Measurements from ENCODE around the gene CYP2W1.
"Not testable (repeated sequence)": the region's sequence is repeated elsewhere in the genome, so short reads cannot be mapped to it uniquely, and the experiment has no call there.

CYP2W1 gene

GRCh38 chr7:951881-952547 lies 31.0 kb upstream of the CYP2W1 start:
- no peak for DNase-seq (ENCODE audit: low read depth in 4 of 4, low spot score in 1 of 4)

GRCh38 chr7:952548-953441 lies 30.2 kb upstream of the CYP2W1 start:
- no peak for DNase-seq (ENCODE audit: low read depth in 4 of 4, low spot score in 1 of 4)

GRCh38 chr7:953547-954327 lies 29.2 kb upstream of the CYP2W1 start:
- DNase-seq (ENCODE audit: low read depth in 4 of 4, low spot score in 1 of 4), result no peak

- peak in 2 of 4 experiments; percentile 33 to 53 for DNase-seq (ENCODE audit: low read depth in 4 of 4, low spot score in 1 of 4)
Measured at GRCh38 chr7:954330-955238, 28.4 kb upstream of the CYP2W1 start, which contains the start of gene ADAP1. ADAP1 (minus strand) TSS chr7:954680; CDS start chr7:954477, 203 bp downstream.

GRCh38 chr7:956031-956430 lies 26.9 kb upstream of the CYP2W1 start:
- no peak for DNase-seq (ENCODE audit: low read depth in 4 of 4, low spot score in 1 of 4)

GRCh38 chr7:957418-958220 lies 25.4 kb upstream of the CYP2W1 start:
- DNase-seq (ENCODE audit: low read depth in 4 of 4, low spot score in 1 of 4), result no peak

- no peak for DNase-seq (ENCODE audit: low read depth in 4 of 4, low spot score in 1 of 4)
Measured at GRCh38 chr7:958221-959200, 24.5 kb upstream of the CYP2W1 start.

GRCh38 chr7:959271-959670 lies 23.7 kb upstream of the CYP2W1 start:
- no peak for DNase-seq (ENCODE audit: low read depth in 4 of 4, low spot score in 1 of 4)

- not testable (repeated sequence) for DNase-seq (ENCODE audit: low read depth in 4 of 4, low spot score in 1 of 4)
Measured at GRCh38 chr7:959740-960139, 23.2 kb upstream of the CYP2W1 start.

GRCh38 chr7:960269-960871 lies 22.6 kb upstream of the CYP2W1 start:
- DNase-seq (ENCODE audit: low read depth in 4 of 4, low spot score in 1 of 4), result no peak

GRCh38 chr7:960972-961371 lies 22.0 kb upstream of the CYP2W1 start:
- DNase-seq (ENCODE audit: low read depth in 4 of 4, low spot score in 1 of 4), result not testable (repeated sequence)

- DNase-seq (ENCODE audit: low read depth in 4 of 4, low spot score in 1 of 4), result no peak
Measured at GRCh38 chr7:961546-962400, 21.2 kb upstream of the CYP2W1 start.

GRCh38 chr7:962401-963081 lies 20.4 kb upstream of the CYP2W1 start:
- no peak for DNase-seq (ENCODE audit: low read depth in 4 of 4, low spot score in 1 of 4)

GRCh38 chr7:963236-964078 lies 19.5 kb upstream of the CYP2W1 start:
- no peak for DNase-seq (ENCODE audit: low read depth in 4 of 4, low spot score in 1 of 4)

GRCh38 chr7:964401-965231 lies 18.4 kb upstream of the CYP2W1 start:
- DNase-seq (ENCODE audit: low read depth in 4 of 4, low spot score in 1 of 4), result no peak

Data from stimulated activated CD4-positive, alpha-beta T cell treated with anti-CD3 and anti-CD28 coated beads, Interleukin-1b, Interleukin-23, amount 100 ng/mL, for 24 hours (primary cell).